HepG2 (cell line): Measurements from ENCODE around the gene HLA-DOA. TPM values are rescaled to one million over a fixed set of nuclear protein-coding genes. Genes with fewer than 3 reads are reported as not detected.
A peak's percentile ranks its signal among the peaks of the same experiment; 100 is the strongest.

ENCODE experiments used
- ATF7-NPFF ChIP-seq: sonication (generic); formaldehyde crosslinking; IDR thresholded peaks from 2 replicates; pipeline ENCODE4 v1.8.1; 2023; ENCODE audit warnings: mild to moderate bottlenecking, low read depth, missing genetic modification reagents, moderate library complexity
- BATF2 ChIP-seq: sonication (generic); formaldehyde crosslinking; IDR thresholded peaks from 2 replicates; pipeline ENCODE4 v1.8.0; 2022; ENCODE audit warnings: mild to moderate bottlenecking, missing genetic modification reagents, moderate library complexity
- FIP1L1 ChIP-seq: fragments of 200-400 bp; formaldehyde crosslinking; IDR thresholded peaks from 2 replicates; pipeline ENCODE4 v1.6.1; 2018; ENCODE audit warnings: low read depth, mild to moderate bottlenecking, low read length, moderate library complexity, borderline replicate concordance; ENCODE audit not compliant: insufficient read depth
- FOXM1 ChIP-seq: sonication (generic); formaldehyde crosslinking; IDR thresholded peaks from 2 replicates; pipeline ENCODE4 v1.5.0; 2020; ENCODE audit warnings: missing genetic modification reagents
- HMG20B ChIP-seq: conservative IDR thresholded peaks from 2 replicates; pipeline ENCODE4 v1.6.1; 2016; ENCODE audit warnings: missing genetic modification reagents, missing compliant biosample characterization
- HNRNPLL ChIP-seq: fragments of 200-400 bp; formaldehyde crosslinking; IDR thresholded peaks from 2 replicates; pipeline ENCODE4 v1.6.1; 2017; ENCODE audit warnings: mild to moderate bottlenecking, low read depth, low read length; ENCODE audit not compliant: poor library complexity, severe bottlenecking
- KAT8 ChIP-seq: IDR thresholded peaks from 2 replicates; pipeline ENCODE4 v1.6.1; 2016; ENCODE audit warnings: missing genetic modification reagents, missing compliant biosample characterization
- MAX ChIP-seq: IDR thresholded peaks from 2 replicates; pipeline ENCODE4 v1.6.1; 2012; ENCODE audit warnings: inconsistent platforms
- NFKB2 ChIP-seq: sonication (generic); formaldehyde crosslinking; IDR thresholded peaks from 2 replicates; pipeline ENCODE4 v1.4.0; 2020; ENCODE audit warnings: missing genetic modification reagents, borderline replicate concordance
- SMAD3 ChIP-seq: sonication (generic); formaldehyde crosslinking; IDR thresholded peaks from 2 replicates; pipeline ENCODE4 v1.4.0; 2020; ENCODE audit warnings: missing genetic modification reagents
- SUZ12 ChIP-seq: fragments of 150-350 bp; IDR thresholded peaks from 2 replicates; pipeline ENCODE4 v1.6.1; 2014; ENCODE audit warnings: low read depth, low read length
- TBP ChIP-seq: sonication (generic); formaldehyde crosslinking; IDR thresholded peaks from 2 replicates; pipeline ENCODE4 v1.5.0; 2020; ENCODE audit warnings: missing genetic modification reagents
- THYN1 ChIP-seq: sonication (generic); formaldehyde crosslinking; IDR thresholded peaks from 2 replicates; pipeline ENCODE4 v1.8.1; 2023; ENCODE audit warnings: low read depth, mild to moderate bottlenecking, moderate library complexity, missing genetic modification reagents, borderline replicate concordance
- ZBTB39 ChIP-seq: sonication (generic); formaldehyde crosslinking; IDR thresholded peaks from 2 replicates; pipeline ENCODE4 v1.5.0; 2020; ENCODE audit warnings: missing genetic modification reagents
- ZC3H4 ChIP-seq: sonication (generic); formaldehyde crosslinking; IDR thresholded peaks from 2 replicates; pipeline ENCODE4 v1.4.0; 2020; ENCODE audit warnings: missing genetic modification reagents, borderline replicate concordance
- ZFP36L1 ChIP-seq: sonication (generic); formaldehyde crosslinking; IDR thresholded peaks from 2 replicates; pipeline ENCODE4 v1.8.0; 2022; ENCODE audit warnings: mild to moderate bottlenecking, missing genetic modification reagents, moderate library complexity
- ZGPAT ChIP-seq: IDR thresholded peaks from 2 replicates; pipeline ENCODE4 v1.6.1; 2016; ENCODE audit warnings: mild to moderate bottlenecking
- ZNF20 ChIP-seq: sonication (generic); formaldehyde crosslinking; IDR thresholded peaks from 2 replicates; pipeline ENCODE4 v1.4.0; 2020; ENCODE audit warnings: mild to moderate bottlenecking, moderate library complexity, missing genetic modification reagents
- ZNF280B ChIP-seq: sonication (generic); formaldehyde crosslinking; IDR thresholded peaks from 2 replicates; pipeline ENCODE4 v1.5.0; 2020; ENCODE audit warnings: missing genetic modification reagents, mild to moderate bottlenecking, borderline replicate concordance
- ZNF33A ChIP-seq: sonication (generic); formaldehyde crosslinking; IDR thresholded peaks from 2 replicates; pipeline ENCODE4 v1.5.1; 2020; ENCODE audit warnings: missing genetic modification reagents, mild to moderate bottlenecking, moderate library complexity, borderline replicate concordance
- ZNF691 ChIP-seq: sonication (generic); formaldehyde crosslinking; IDR thresholded peaks from 2 replicates; pipeline ENCODE4 v1.4.0; 2020; ENCODE audit warnings: missing genetic modification reagents, low read depth, mild to moderate bottlenecking, borderline replicate concordance
- polyA plus RNA-seq, 8 experiments: library from polyadenylated mRNA; depleted of rRNA in 3 of 8; stranded (reverse) in 7 of 8; unstranded in 1 of 8; fragments of >200 nt; fragmentation: Illumina TruSeq in 4 of 8; extraction: Trizol in 4 of 8; gene quantifications; 2 replicates each; pipeline versions ENCODE4 v1.2.1 to v1.2.3, GENCODE V29; 2011 to 2016; ENCODE audit warnings: low read depth in 4 of 8, missing spikeins in 1 of 8, mixed read lengths in 1 of 8; ENCODE audit not compliant: insufficient read depth in 1 of 8
- total RNA-seq, 5 experiments: library from RNA; depleted of rRNA; stranded (reverse); fragments of >200 nt; fragmentation: Illumina TruSeq; extraction: Trizol; gene quantifications; 2 replicates each; pipeline ENCODE4 v1.2.3, GENCODE V29; 2016; ENCODE audit warnings: low read depth in 1 of 5

HLA-DOA gene
- total and polyA plus RNA-seq, 2 of the 13 experiments (the other 11 are each of a cell fraction or from before 2014, with no cell fraction given), result 0.03 to 0.09 TPM

- no peak for TF ChIP-seq ZNF691 (CRISPR knock-in tag)
- TF ChIP-seq ZNF33A, result no peak
- no peak for TF ChIP-seq SUZ12
- 0 out of 2 replicates have a peak, but pooled peaks have one; percentile 57 for TF ChIP-seq THYN1 (CRISPR knock-in tag)
- TF ChIP-seq SMAD3 (CRISPR knock-in tag), result 0 out of 2 replicates have a peak, but pooled peaks have one; percentile 4
- peak; percentile 8; the same call in 1 of the 2 replicates for TF ChIP-seq ZGPAT
- TF ChIP-seq MAX, result no peak
- 0 out of 2 replicates have a peak, but pooled peaks have one; percentile 84 for TF ChIP-seq FIP1L1
- TF ChIP-seq FOXM1, result no peak
- peak; percentile 37 for TF ChIP-seq HNRNPLL
- TF ChIP-seq ATF7-NPFF (CRISPR knock-in tag), result peak; percentile 76; the same call in 1 of the 2 replicates
- TF ChIP-seq KAT8, result no peak
- peak; percentile 61; the same call in 1 of the 2 replicates for TF ChIP-seq ZNF280B
- peak; percentile 68; the same call in 1 of the 2 replicates for TF ChIP-seq ZC3H4 (CRISPR knock-in tag)
- no peak for TF ChIP-seq TBP (CRISPR knock-in tag)
- TF ChIP-seq ZFP36L1 (CRISPR knock-in tag), result no peak
- TF ChIP-seq HMG20B (CRISPR knock-in tag), result no peak
- no peak for TF ChIP-seq ZBTB39 (CRISPR knock-in tag)
- peak; percentile 91; the same call in 1 of the 2 replicates for TF ChIP-seq BATF2 (CRISPR knock-in tag)
- peak; percentile 46; the same call in 1 of the 2 replicates for TF ChIP-seq NFKB2 (CRISPR knock-in tag)
- peak; percentile 80; the same call in 1 of the 2 replicates for TF ChIP-seq ZNF20 (CRISPR knock-in tag)
These were observed 36.8 kb downstream of the HLA-DOA start (continued) for GRCh38 chr6:32972353-32973143.
